T-helper 1 cell treated with Interleukin-12 subunit alpha and Interleukin-12 subunit beta and Interleukin-4 antibody, amounts not matched to agents 30 μg/mL and 1 μg/mL, for 36 hours (primary cell): Measurements from ENCODE around the gene ADCY1.

Experiments
- H3K27ac Mint-ChIP-seq: one replicate; pipeline ENCODE4 v1.8.0; 2021; ENCODE audit warnings: mild to moderate bottlenecking, mixed read lengths
- H3K27me3 Mint-ChIP-seq: one replicate; pipeline ENCODE4 v1.8.0; 2021; ENCODE audit warnings: low read depth, mixed read lengths
- H3K36me3 Mint-ChIP-seq: one replicate; pipeline ENCODE4 v1.8.0; 2021; ENCODE audit warnings: low read depth, mixed read lengths
- H3K4me1 Mint-ChIP-seq: one replicate; pipeline ENCODE4 v1.8.0; 2021; ENCODE audit warnings: low read depth, mixed read lengths
- H3K4me3 Mint-ChIP-seq: one replicate; pipeline ENCODE4 v1.8.0; 2021; ENCODE audit warnings: mild to moderate bottlenecking, moderate library complexity, mixed read lengths
- H3K9me3 Mint-ChIP-seq: one replicate; pipeline ENCODE4 v1.8.0; 2021; ENCODE audit warnings: mixed read lengths

ADCY1 gene

GRCh38 chr7:45583296-45583695, 9.1 kb downstream of the ADCY1 start:
- no peak overlapping the region for H3K4me3 Mint-ChIP-seq
- no peaks in the 10 kb centered on the region for H3K36me3 Mint-ChIP-seq
- no peak overlapping the region for H3K27ac Mint-ChIP-seq
- no peaks in the 10 kb centered on the region for H3K4me1 Mint-ChIP-seq
- H3K27me3 Mint-ChIP-seq: no peaks in the 10 kb centered on the region
- no peaks in the 10 kb centered on the region for H3K9me3 Mint-ChIP-seq

- Mint-ChIP-seq H3K9me3 (no peaks in the 10 kb centered on the region), H3K36me3 (no peaks in the 10 kb centered on the region), H3K4me3 (no peak overlapping the region), H3K4me1 (no peaks in the 10 kb centered on the region), H3K27ac (no peak overlapping the region), H3K27me3 (no peaks in the 10 kb centered on the region)
Measured at GRCh38 chr7:45584261-45585210, 10.4 kb downstream of the ADCY1 start.

DNA sequence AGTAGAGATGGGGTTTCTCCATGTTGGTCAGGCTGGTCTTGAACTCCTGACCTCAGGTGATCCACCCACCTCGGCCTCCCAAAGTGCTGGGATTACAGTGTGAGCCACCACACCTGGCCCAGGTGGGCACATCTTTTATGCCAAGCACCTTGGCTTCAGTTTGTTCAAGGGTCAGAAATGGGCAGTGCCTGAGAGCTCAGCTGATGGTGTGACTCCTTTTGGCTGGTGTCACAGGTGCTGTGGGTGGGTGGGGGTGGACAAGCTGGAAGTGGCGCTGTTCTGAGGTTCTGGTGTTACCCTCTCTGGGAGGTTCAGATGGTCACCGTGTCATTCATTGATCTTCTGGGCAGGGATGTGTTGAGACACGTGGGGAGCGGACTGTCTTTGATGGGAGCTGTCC, 11.5 kb downstream of the ADCY1 start:
- no peaks in the 10 kb centered on the region for H3K36me3 Mint-ChIP-seq
- H3K4me3 Mint-ChIP-seq: no peak overlapping the region
- no peaks in the 10 kb centered on the region for H3K27me3 Mint-ChIP-seq
- H3K27ac Mint-ChIP-seq: no peak overlapping the region
- H3K9me3 Mint-ChIP-seq: no peaks in the 10 kb centered on the region
- H3K4me1 Mint-ChIP-seq: no peaks in the 10 kb centered on the region

GRCh38 chr7:45586542-45587520, 12.7 kb downstream of the ADCY1 start:
- Mint-ChIP-seq H3K9me3 (no peaks in the 10 kb centered on the region), H3K4me1 (no peaks in the 10 kb centered on the region), H3K27me3 (no peaks in the 10 kb centered on the region), H3K4me3 (no peak overlapping the region), H3K27ac (no peak overlapping the region), H3K36me3 (no peaks in the 10 kb centered on the region)

DNA sequence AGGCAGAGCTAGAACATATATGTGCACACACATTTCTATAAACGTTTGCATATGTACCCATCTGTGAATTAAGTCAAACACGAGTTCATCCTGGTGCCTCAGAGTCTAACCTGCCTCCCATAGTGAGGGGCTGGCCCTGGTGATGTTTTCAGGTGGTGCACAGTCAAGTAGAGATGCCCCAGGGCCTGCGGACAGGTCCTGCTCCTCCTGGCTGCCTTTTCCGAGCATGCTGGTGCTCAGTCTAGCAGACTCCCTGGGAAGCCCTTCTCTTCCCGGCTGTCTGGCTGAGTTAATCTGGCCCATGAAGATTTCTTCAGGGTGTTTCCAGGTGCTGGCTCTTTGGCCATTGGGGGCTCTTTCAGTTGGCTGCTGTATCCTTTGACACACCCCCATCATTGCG, 14.3 kb downstream of the ADCY1 start:
- no peak overlapping the region for H3K4me3 Mint-ChIP-seq
- H3K36me3 Mint-ChIP-seq: no peaks in the 10 kb centered on the region
- no peak overlapping the region for H3K27ac Mint-ChIP-seq
- H3K4me1 Mint-ChIP-seq: no peaks in the 10 kb centered on the region
- H3K9me3 Mint-ChIP-seq: no peaks in the 10 kb centered on the region
- no peaks in the 10 kb centered on the region for H3K27me3 Mint-ChIP-seq

GRCh38 chr7:45589061-45589460, 14.9 kb downstream of the ADCY1 start:
- H3K9me3 Mint-ChIP-seq: no peaks in the 10 kb centered on the region
- no peaks in the 10 kb centered on the region for H3K27me3 Mint-ChIP-seq
- no peaks in the 10 kb centered on the region for H3K36me3 Mint-ChIP-seq
- H3K4me3 Mint-ChIP-seq: no peak overlapping the region
- no peaks in the 10 kb centered on the region for H3K4me1 Mint-ChIP-seq
- no peak overlapping the region for H3K27ac Mint-ChIP-seq

DNA sequence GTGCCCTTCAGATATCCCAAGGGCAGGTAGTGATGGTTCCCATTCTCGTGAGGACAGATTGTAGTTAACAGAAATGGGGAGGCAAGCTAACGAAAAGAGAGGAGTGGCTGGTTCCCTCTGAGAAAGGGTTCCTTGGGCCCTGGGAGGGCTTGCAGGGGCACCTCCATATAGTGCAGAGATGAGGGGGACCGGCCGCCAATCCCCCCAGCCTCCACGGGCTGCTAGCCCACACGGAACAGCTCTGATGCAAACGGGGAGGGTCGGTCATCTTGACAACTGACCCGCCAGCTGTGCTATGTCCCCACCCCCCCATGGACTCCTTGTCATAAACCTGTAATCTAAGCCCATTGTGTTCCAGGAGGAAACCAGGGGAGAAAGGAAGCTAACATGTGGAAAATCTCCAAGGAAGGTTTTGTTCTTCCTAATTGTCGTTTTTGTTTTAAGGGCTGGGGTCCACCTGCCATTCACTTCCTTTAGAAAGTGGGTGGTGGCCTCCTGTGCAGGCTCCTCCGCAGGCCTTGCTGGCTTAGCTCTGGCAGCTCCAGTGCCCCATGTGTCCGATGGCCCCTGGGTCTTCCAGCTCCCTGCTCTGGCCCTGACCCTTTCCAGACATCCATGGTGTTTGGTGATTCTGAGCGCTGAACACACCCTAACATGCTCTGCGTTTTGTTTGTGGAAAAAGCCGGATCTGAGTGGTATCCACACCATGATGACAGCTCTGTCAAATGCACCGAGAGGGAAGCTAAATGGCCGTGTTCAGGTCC, 15.9 kb downstream of the ADCY1 start:
- H3K4me3 Mint-ChIP-seq: no peak overlapping the region
- H3K36me3 Mint-ChIP-seq: no peaks in the 10 kb centered on the region
- H3K27me3 Mint-ChIP-seq: no peaks in the 10 kb centered on the region
- H3K9me3 Mint-ChIP-seq: no peaks in the 10 kb centered on the region
- no peaks in the 10 kb centered on the region for H3K4me1 Mint-ChIP-seq
- no peak overlapping the region for H3K27ac Mint-ChIP-seq

GRCh38 chr7:45590679-45591057, 16.5 kb downstream of the ADCY1 start:
- Mint-ChIP-seq H3K9me3 (no peaks in the 10 kb centered on the region), H3K36me3 (no peaks in the 10 kb centered on the region), H3K4me1 (no peaks in the 10 kb centered on the region), H3K4me3 (no peak overlapping the region), H3K27ac (no peak overlapping the region), H3K27me3 (no peaks in the 10 kb centered on the region)

DNA sequence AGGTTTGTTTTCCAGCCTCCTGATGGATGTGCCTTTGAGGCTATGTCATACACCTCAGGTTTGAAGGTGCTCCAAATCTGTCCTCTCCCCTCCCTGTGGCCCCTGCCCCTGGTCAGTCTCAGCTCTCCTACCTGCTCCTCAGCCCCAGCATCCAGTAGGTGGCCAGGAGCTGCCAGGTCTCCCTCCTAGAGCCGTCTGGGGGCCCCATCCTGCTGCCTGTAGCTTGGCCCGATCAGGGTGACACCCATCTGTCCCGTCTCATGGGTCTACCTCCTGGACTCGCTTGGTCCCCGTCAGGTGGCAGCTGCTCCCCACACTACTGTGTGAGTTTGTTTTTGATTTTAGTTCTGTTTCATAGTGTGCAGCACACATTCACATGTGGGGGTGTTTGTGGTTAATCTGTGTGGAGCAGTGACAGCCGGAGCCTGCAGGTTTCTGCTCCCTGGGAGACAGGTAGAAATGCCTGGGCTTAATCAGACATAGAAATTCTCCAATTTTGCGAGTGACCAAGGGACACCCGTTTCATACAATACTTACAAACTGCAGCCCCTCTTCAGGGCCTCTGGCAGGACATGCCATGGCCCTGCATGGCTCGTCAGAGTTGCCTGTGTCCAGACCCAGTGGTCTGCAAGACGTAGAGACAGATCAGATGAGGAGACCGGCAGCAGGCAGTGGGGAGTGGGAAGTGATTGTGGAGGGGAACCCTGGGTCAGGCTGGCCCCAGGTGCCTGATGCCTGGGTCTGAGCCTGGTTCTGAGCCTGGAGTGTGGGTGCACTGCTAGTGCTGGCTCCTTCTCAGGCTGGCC, 17.1 kb downstream of the ADCY1 start:
- Mint-ChIP-seq H3K27me3 (no peaks in the 10 kb centered on the region), H3K27ac (no peak overlapping the region), H3K4me1 (no peaks in the 10 kb centered on the region)

DNA sequence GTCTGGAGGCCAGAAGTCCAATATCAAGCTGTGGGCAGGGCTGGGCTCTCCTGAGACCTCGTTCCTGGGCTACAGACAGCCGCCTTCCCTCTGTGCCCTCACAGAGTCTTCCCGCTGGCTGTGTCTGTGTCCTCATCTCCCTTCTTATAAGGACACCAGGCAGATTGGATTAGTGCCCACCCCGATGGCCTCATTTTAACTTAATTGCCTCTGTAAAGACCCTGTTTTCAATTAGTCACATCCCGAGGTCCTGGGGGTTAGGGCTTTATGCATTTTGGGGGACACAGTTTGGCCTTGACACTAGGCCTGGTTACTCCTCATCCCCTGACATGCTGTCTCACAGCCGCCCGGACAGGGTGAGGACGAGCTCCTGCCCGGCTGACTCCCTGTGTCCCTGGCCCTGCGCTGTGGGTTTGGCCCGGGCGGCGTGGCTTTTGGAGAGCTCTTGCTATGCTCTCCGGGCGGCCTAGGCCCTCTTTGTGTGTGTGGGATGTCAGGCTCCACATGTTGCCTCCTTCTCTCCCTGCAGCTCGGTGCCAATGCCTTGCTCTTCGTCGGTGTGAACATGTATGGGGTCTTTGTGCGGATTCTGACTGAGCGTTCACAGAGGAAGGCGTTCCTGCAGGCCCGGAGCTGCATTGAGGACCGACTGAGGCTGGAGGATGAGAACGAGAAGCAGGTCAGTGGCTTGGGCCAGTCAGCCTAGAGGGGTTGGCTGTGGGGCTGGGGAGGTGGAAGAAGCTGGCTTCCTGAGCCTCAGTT, 18.2 kb downstream of the ADCY1 start:
- Mint-ChIP-seq H3K27ac (no peak overlapping the region), H3K36me3 (no peaks in the 10 kb centered on the region), H3K4me1 (no peaks in the 10 kb centered on the region), H3K4me3 (no peak overlapping the region), H3K27me3 (no peaks in the 10 kb centered on the region), H3K9me3 (no peaks in the 10 kb centered on the region)

More for the DNA sequence above, 17.1 kb downstream of the ADCY1 start:
- H3K36me3 Mint-ChIP-seq: no peaks in the 10 kb centered on the region
- no peak overlapping the region for H3K4me3 Mint-ChIP-seq
- no peaks in the 10 kb centered on the region for H3K9me3 Mint-ChIP-seq

DNA sequence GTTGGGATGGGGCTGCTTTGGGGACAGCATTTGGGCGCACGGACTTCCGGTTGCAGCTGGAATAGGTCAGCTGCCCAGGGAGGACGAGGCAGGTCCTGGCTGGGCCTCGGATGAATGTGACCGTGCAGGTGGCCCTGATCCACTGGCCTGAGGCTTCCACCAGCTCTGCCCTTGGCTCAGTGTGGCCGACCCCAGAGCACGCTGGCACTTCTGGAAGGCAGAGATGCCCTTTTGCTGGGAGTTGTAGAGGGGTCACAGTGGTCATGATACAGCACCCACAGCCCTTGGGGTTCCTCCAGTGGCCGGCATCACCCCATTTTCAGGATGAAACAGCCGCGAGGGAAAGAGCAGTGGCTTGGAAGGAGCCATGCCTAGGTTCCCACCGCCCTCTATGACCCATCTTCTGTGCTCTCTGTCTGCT, 19.0 kb downstream of the ADCY1 start:
- Mint-ChIP-seq H3K9me3 (no peaks in the 10 kb centered on the region), H3K36me3 (no peaks in the 10 kb centered on the region), H3K27ac (no peak overlapping the region), H3K27me3 (no peaks in the 10 kb centered on the region), H3K4me1 (no peaks in the 10 kb centered on the region), H3K4me3 (no peak overlapping the region)

GRCh38 chr7:45593877-45594276, 19.7 kb downstream of the ADCY1 start:
- H3K27ac Mint-ChIP-seq: no peak overlapping the region
- no peaks in the 10 kb centered on the region for H3K4me1 Mint-ChIP-seq
- H3K27me3 Mint-ChIP-seq: no peaks in the 10 kb centered on the region
- H3K4me3 Mint-ChIP-seq: no peak overlapping the region
- H3K9me3 Mint-ChIP-seq: no peaks in the 10 kb centered on the region
- H3K36me3 Mint-ChIP-seq: no peaks in the 10 kb centered on the region
